Tibial artery (tissue), 4 donors: ENCODE measurements around the gene PHLDA1.

Experiments
- DNase-seq, 2 donors: peaks; one replicate each; pipeline ENCODE4 v3.0.0-alpha.2; 2019
- H3K27ac ChIP-seq, 2 donors: fragments of 200-600 bp; sonication (generic) in 1 of 2; 1 replicate in 1 of 2; 2 replicates in 1 of 2; pipeline ENCODE4 v1.5.1; 2018 to 2019; ENCODE audit warnings: mild to moderate bottlenecking in 1 of 2
- H3K27me3 ChIP-seq, 2 donors: fragments of 200-600 bp; sonication (generic) in 1 of 2; one replicate each; pipeline versions ENCODE4 v1.5.1 to v1.6.0; 2016 to 2019
- H3K36me3 ChIP-seq, 3 donors: fragments of 200-600 bp; sonication (generic) in 2 of 3; one replicate each; pipeline ENCODE4 v1.5.1; 2016 to 2019; ENCODE audit warnings: mild to moderate bottlenecking in 2 of 3
- H3K4me1 ChIP-seq, 4 donors: fragments of 200-600 bp; sonication (generic) in 2 of 4; 1 replicate in 3 of 4; 2 replicates in 1 of 4; pipeline ENCODE4 v1.5.1; 2016 to 2019
- H3K4me3 ChIP-seq, 2 donors: fragments of 200-600 bp; sonication (generic) in 1 of 2; 1 replicate in 1 of 2; 2 replicates in 1 of 2; pipeline ENCODE4 v1.5.1; 2018 to 2019; ENCODE audit warnings: mild to moderate bottlenecking in 2 of 2
- H3K9me3 ChIP-seq, 3 donors: fragments of 200-600 bp; sonication (generic) in 1 of 3; one replicate each; pipeline ENCODE4 v1.5.1; 2016 to 2019
- intact Hi-C: fragments of 100-400 bp; cut with DNase I; formaldehyde crosslinking; loops from one replicate; pipeline ENCODE4 v1.15.0; 2023; ENCODE audit warnings: low total_unique reads
- TF ChIP-seq, protein P1 (sequence below), 2 experiments: fragments of 200-600 bp in 1 of 2; fragments of 450-650 bp in 1 of 2; IDR thresholded peaks; one replicate each; pipeline ENCODE4 v1.5.1; 2017 to 2019; ENCODE audit warnings: antibody characterized with exemption in 2 of 2, mild to moderate bottlenecking in 1 of 2, moderate library complexity in 1 of 2

PHLDA1 gene

DNA sequence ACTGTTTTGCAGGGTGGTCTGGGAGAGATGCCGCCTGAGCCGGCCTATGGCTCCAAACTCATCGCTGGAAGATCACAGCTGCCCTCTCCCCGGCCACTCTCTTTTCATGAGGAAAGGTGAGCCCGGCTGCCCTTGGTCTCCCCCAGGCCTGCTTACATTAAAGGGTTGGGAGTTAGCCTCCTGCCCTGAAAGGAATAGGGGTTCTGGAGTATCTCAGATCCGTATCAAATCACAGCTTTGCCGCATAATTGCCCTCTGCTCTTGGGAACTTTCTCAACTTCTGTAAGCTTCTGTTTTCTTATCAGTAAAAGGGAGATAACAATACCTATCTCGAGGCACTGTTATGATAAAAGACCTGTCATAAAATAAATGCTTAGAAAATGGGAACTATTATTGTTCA, 17.6 kb downstream of the PHLDA1 start:
- H3K36me3 ChIP-seq = no peaks in the 10 kb centered on the region
- H3K4me3 ChIP-seq = no peak overlapping the region
- intact Hi-C loops = no loop called here
- H3K27me3 ChIP-seq = no peaks in the 10 kb centered on the region
- no peak for DNase-seq
- no peaks in the 10 kb centered on the region for H3K4me1 ChIP-seq
- H3K9me3 ChIP-seq = no peaks in the 10 kb centered on the region
- TF ChIP-seq, protein P1, sequence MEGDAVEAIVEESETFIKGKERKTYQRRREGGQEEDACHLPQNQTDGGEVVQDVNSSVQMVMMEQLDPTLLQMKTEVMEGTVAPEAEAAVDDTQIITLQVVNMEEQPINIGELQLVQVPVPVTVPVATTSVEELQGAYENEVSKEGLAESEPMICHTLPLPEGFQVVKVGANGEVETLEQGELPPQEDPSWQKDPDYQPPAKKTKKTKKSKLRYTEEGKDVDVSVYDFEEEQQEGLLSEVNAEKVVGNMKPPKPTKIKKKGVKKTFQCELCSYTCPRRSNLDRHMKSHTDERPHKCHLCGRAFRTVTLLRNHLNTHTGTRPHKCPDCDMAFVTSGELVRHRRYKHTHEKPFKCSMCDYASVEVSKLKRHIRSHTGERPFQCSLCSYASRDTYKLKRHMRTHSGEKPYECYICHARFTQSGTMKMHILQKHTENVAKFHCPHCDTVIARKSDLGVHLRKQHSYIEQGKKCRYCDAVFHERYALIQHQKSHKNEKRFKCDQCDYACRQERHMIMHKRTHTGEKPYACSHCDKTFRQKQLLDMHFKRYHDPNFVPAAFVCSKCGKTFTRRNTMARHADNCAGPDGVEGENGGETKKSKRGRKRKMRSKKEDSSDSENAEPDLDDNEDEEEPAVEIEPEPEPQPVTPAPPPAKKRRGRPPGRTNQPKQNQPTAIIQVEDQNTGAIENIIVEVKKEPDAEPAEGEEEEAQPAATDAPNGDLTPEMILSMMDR (IDR thresholded peaks at IDR 0.05) = no peak
- H3K27ac ChIP-seq = no peak overlapping the region

DNA sequence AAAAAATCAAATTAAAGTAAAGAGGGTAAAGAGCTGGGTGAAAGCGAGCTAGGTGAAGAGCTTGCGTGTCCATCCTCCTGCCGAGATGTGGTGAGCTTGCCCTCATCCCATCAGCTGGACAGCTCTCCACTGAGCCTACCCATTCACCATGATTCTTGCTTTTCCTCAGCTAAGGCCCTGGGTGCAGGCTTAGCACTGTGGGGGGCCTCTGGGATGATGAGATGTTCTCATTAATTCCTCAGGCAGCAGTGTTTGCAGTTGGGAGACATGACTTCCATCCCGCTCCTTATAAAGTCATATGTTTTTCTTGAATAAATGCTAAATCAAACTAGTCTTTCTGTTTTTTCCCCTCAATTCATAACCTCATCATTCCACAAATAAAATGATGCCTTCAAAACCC, 18.0 kb downstream of the PHLDA1 start:
- H3K27me3 ChIP-seq = no peaks in the 10 kb centered on the region
- TF ChIP-seq, protein P1 (IDR thresholded peaks at IDR 0.05) = no peak
- H3K27ac ChIP-seq = no peak overlapping the region
- no peaks in the 10 kb centered on the region for H3K9me3 ChIP-seq
- H3K4me1 ChIP-seq = no peaks in the 10 kb centered on the region
- intact Hi-C loops = no loop called here
- H3K4me3 ChIP-seq = no peak overlapping the region
- DNase-seq = no peak
- no peaks in the 10 kb centered on the region for H3K36me3 ChIP-seq

DNA sequence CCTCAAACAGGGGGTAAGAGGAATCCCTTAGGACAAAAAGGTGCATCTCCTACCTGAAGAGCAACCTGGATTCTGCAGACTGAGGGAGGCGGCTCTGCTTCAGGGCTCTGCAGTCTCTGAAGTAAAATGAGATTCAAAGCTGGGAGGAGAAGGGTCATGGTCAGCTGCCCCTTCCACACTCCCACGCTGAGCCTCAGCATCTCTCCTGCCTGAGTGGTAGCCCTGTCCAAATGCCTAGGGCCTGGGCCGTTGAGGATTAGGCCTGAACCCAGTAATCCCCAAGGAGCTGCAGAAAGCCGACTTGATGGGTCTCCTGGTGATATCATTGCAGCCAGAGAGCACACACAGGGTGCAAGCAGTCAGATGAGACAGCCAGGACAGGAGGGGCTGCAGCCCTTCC, 18.9 kb downstream of the PHLDA1 start:
- Histone ChIP-seq H3K9me3 (no peaks in the 10 kb centered on the region), H3K4me1 (no peaks in the 10 kb centered on the region), H3K27me3 (no peaks in the 10 kb centered on the region), H3K36me3 (no peaks in the 10 kb centered on the region), H3K27ac (no peak overlapping the region), H3K4me3 (no peak overlapping the region)
- intact Hi-C loops = no loop called here
- DNase-seq = no peak
- TF ChIP-seq, protein P1 (IDR thresholded peaks at IDR 0.05) = no peak

DNA sequence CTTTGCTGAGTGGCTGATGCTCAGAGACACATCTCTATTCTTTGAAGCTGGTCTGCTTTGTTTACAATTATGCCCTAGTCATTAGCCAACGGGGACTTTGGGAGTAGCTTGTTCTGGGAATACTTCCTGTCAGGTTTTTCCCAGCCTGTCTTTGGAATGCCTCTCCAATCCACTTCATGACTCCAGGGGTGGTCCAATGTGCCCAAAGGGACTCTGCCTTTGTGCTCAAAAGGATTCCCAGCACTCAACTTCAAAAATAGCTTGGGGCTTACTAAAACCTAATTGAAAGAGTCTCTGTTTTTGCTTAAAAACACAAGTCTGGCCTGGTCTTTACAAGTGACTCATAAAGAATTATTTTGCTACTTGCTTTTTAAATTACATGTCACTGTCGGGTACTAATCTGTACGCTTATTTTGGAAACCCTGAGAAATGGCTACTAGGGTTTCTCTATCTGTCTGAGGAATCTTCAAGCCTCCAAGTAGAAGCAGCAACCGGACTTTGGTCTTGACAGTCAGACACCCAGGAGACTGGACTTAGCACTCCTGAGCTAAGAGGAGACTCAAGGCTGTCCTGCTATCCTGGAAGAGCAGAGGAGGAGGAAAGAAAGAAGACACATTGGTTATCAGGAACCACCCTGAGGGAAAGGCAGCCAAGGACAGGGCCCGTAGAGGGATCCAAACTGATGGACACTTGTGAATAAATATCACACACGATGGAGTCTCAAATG, 20.7 kb downstream of the PHLDA1 start:
- no peaks in the 10 kb centered on the region for H3K4me1 ChIP-seq
- H3K27ac ChIP-seq = no peak overlapping the region
- no peak for DNase-seq
- H3K4me3 ChIP-seq = no peak overlapping the region
- TF ChIP-seq, protein P1 (IDR thresholded peaks at IDR 0.05) = no peak
- no peaks in the 10 kb centered on the region for H3K27me3 ChIP-seq
- H3K9me3 ChIP-seq = no peaks in the 10 kb centered on the region
- H3K36me3 ChIP-seq = no peaks in the 10 kb centered on the region
- intact Hi-C loops = no loop called here

DNA sequence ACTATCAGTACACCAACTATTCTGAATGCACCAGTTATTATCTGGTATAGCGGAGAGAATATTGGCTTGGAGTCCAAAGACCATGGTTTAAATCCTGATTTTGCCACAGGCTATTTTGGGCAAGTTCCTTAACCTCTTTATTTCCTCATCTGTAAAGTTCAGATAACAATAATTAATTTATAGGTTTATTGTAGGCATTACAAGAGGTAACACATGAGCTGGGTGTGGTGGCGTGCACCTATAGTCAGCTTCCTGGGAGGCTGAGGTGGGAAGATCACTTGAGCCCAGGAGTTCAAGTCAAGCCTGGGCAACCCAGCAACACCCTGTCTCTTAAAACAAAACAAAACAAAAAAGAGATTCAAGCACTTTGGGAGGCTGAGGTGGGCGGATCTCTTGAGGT, 23.1 kb downstream of the PHLDA1 start:
- Histone ChIP-seq H3K4me1 (no peaks in the 10 kb centered on the region), H3K36me3 (no peaks in the 10 kb centered on the region), H3K4me3 (no peak overlapping the region), H3K9me3 (no peaks in the 10 kb centered on the region), H3K27me3 (no peaks in the 10 kb centered on the region), H3K27ac (no peak overlapping the region)
- intact Hi-C loops = no loop called here
- no peak for DNase-seq
- TF ChIP-seq, protein P1 (IDR thresholded peaks at IDR 0.05) = no peak

DNA sequence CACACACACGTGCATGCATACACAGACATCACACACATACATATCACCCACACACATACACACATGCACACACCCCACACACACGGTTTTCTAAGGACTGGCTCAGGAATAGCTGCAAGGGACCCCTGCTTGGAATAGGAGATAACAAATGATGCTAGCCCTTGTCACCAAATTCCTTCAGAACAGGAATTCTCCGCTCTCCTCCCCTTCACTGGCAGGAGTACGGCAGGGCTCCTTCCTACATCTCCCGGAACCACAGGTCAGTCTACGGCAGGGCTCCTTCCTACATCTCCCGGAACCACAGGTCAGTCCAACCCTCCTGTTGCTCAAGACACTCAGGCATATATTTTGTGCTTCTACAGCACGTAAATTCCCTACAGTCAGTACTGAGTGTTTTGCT, 23.9 kb downstream of the PHLDA1 start:
- intact Hi-C loops = no loop called here
- no peaks in the 10 kb centered on the region for H3K36me3 ChIP-seq
- H3K4me1 ChIP-seq = no peaks in the 10 kb centered on the region
- H3K27me3 ChIP-seq = no peaks in the 10 kb centered on the region
- no peak for DNase-seq
- TF ChIP-seq, protein P1 (IDR thresholded peaks at IDR 0.05) = no peak
- no peaks in the 10 kb centered on the region for H3K9me3 ChIP-seq
- no peak overlapping the region for H3K27ac ChIP-seq
- H3K4me3 ChIP-seq = no peak overlapping the region
